ENCODE results near the gene RXRB. TPM values are rescaled to one million over a fixed set of nuclear protein-coding genes. Genes with fewer than 3 reads are reported as not detected.

Gene RXRB
- total RNA-seq, 2 donors from 2014 or later, result 24.8 to 27.2 TPM

DNA sequence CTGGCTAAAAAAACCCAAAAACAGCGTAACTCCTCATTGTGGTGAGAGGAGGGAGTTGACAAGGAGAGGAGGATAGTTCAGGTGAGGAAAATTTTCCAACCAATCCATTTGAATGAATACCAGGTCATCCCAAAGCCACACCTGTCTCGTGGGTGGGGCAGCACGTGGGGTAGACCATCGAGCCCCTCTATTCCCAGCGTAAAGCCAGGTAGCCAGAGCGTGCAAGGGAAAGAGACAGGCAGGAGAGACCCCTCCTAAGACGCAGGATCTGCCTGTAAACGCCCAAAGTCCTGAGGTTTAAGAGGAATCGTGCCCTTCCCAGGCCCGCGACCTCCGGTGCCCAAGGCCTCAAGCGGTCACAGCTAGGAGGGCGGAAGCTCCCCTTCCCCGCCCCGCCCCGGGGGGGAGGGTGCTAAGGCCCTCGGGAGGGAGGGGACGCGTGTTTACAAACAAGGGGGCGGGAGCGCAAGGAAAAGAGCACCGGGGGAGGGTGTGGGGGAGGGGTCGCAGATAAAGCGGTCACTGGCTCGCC lies 712 bp downstream of the RXRB start:
- Histone ChIP-seq H3K27ac (ENCODE audit: low read depth, low read length) (peak overlapping the region; percentile 29), H3K4me3 (ENCODE audit: low read length) (peak overlapping the region; percentile 99), H3K4me1 (ENCODE audit: control insufficient read depth, insufficient read depth, low read length) (peaks cover 5% of the 10 kb centered on the region), H3K36me3 (ENCODE audit: control insufficient read depth, insufficient read depth, low read length) (peaks cover 44% of the 10 kb centered on the region), H3K9ac (ENCODE audit: extremely low read depth, low read length, poor library complexity, severe bottlenecking) (peak overlapping the region; percentile 99), H3K9me3 (ENCODE audit: control insufficient read depth, low read length) (no peaks in the 10 kb centered on the region), H3K27me3 (ENCODE audit: control insufficient read depth, insufficient read depth, low read length, poor library complexity, severe bottlenecking) (no peaks in the 10 kb centered on the region)
- H3K9me3 Mint-ChIP-seq, result no peaks in the 10 kb centered on the region
- H3K27me3 Mint-ChIP-seq (ENCODE audit: insufficient read depth), result no peaks in the 10 kb centered on the region
- peak overlapping the region; percentile 96 for H3K4me3 Mint-ChIP-seq
- WGBS, 2 experiments (ENCODE audit: insufficient coverage in 1 of 2, insufficient read length in 1 of 2), result 1 to 8% methylated on average over 5 to 25 of the region's 26 CpGs
- peak overlapping the region; percentile 86 for H3K27ac Mint-ChIP-seq
- peaks cover 46% of the 10 kb centered on the region for H3K36me3 Mint-ChIP-seq (ENCODE audit: low read depth)
- TF ChIP-seq, protein P1, sequence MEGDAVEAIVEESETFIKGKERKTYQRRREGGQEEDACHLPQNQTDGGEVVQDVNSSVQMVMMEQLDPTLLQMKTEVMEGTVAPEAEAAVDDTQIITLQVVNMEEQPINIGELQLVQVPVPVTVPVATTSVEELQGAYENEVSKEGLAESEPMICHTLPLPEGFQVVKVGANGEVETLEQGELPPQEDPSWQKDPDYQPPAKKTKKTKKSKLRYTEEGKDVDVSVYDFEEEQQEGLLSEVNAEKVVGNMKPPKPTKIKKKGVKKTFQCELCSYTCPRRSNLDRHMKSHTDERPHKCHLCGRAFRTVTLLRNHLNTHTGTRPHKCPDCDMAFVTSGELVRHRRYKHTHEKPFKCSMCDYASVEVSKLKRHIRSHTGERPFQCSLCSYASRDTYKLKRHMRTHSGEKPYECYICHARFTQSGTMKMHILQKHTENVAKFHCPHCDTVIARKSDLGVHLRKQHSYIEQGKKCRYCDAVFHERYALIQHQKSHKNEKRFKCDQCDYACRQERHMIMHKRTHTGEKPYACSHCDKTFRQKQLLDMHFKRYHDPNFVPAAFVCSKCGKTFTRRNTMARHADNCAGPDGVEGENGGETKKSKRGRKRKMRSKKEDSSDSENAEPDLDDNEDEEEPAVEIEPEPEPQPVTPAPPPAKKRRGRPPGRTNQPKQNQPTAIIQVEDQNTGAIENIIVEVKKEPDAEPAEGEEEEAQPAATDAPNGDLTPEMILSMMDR (conservative IDR thresholded peaks at IDR 0.05), result no peak
- H3K4me1 Mint-ChIP-seq, result peaks cover 23% of the 10 kb centered on the region
- DNase-seq, result no peak

DNA sequence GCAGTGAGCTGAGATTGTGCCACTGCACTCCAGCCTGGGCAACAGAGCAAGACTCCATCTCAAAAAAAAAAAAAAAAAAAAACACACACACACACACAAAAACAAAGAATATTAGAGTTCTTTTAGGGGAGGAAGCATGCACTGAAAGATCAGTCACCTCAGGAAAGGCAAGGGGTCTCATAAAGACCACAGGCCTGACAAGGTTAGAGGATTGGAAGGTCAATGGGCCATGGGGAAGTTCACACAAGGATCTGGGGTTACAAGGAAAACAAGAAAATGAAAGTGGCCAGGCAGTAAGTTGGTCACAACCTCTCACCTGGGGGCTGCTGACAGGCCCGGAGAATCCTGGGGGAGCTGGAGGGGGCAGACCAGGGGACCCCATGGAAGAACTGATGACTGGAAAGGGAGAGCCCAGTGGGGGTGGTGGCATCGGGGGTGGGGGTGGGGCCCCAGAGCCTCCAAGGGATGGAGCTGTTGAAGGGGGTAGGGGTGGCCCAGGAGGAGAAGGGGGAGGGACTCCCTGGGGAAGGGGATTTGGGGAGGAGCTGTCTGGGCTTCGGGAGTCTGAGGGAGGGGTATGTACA lies 1.5 kb downstream of the RXRB start:
- Histone ChIP-seq H3K9ac (ENCODE audit: extremely low read depth, low read length, poor library complexity, severe bottlenecking) (no peak overlapping the region), H3K27ac (ENCODE audit: low read depth, low read length) (no peak overlapping the region), H3K27me3 (ENCODE audit: control insufficient read depth, insufficient read depth, low read length, poor library complexity, severe bottlenecking) (no peaks in the 10 kb centered on the region), H3K9me3 (ENCODE audit: control insufficient read depth, low read length) (no peaks in the 10 kb centered on the region), H3K4me3 (ENCODE audit: low read length) (peak overlapping the region; percentile 99), H3K36me3 (ENCODE audit: control insufficient read depth, insufficient read depth, low read length) (peaks cover 51% of the 10 kb centered on the region), H3K4me1 (ENCODE audit: control insufficient read depth, insufficient read depth, low read length) (peaks cover 5% of the 10 kb centered on the region)
- H3K4me1 Mint-ChIP-seq, result peaks cover 20% of the 10 kb centered on the region
- no peak for DNase-seq
- no peaks in the 10 kb centered on the region for H3K9me3 Mint-ChIP-seq
- peak overlapping the region; percentile 86 for H3K27ac Mint-ChIP-seq
- 61% methylated on average over 3 of the region's 3 CpGs; no CpG with 5 or more reads in 1 of the 2 experiments for WGBS, 2 experiments (ENCODE audit: insufficient coverage in 1 of 2, insufficient read length in 1 of 2)
- H3K36me3 Mint-ChIP-seq (ENCODE audit: low read depth), result peaks cover 52% of the 10 kb centered on the region
- H3K27me3 Mint-ChIP-seq (ENCODE audit: insufficient read depth), result no peaks in the 10 kb centered on the region
- TF ChIP-seq, protein P1 (conservative IDR thresholded peaks at IDR 0.05), result no peak
- peak overlapping the region; percentile 96 for H3K4me3 Mint-ChIP-seq

GRCh38 chr6:33198159-33198852 lies 2.2 kb downstream of the RXRB start:
- H3K36me3 ChIP-seq (ENCODE audit: control insufficient read depth, insufficient read depth, low read length), result peaks cover 46% of the 10 kb centered on the region
- H3K4me1 ChIP-seq (ENCODE audit: control insufficient read depth, insufficient read depth, low read length), result peaks cover 5% of the 10 kb centered on the region
- Mint-ChIP-seq H3K27ac (no peak overlapping the region), H3K4me3 (peak overlapping the region; percentile 96), H3K27me3 (ENCODE audit: insufficient read depth) (no peaks in the 10 kb centered on the region), H3K4me1 (peaks cover 18% of the 10 kb centered on the region), H3K36me3 (ENCODE audit: low read depth) (peaks cover 49% of the 10 kb centered on the region), H3K9me3 (no peaks in the 10 kb centered on the region)
- H3K9ac ChIP-seq (ENCODE audit: extremely low read depth, low read length, poor library complexity, severe bottlenecking), result no peak overlapping the region
- no peaks in the 10 kb centered on the region for H3K27me3 ChIP-seq (ENCODE audit: control insufficient read depth, insufficient read depth, low read length, poor library complexity, severe bottlenecking)
- DNase-seq, result no peak
- no peaks in the 10 kb centered on the region for H3K9me3 ChIP-seq (ENCODE audit: control insufficient read depth, low read length)
- H3K4me3 ChIP-seq (ENCODE audit: low read length), result no peak overlapping the region
- WGBS, 2 experiments (ENCODE audit: insufficient coverage in 1 of 2, insufficient read length in 1 of 2), result 85 to 95% methylated on average over 2 to 6 of the region's 6 CpGs
- H3K27ac ChIP-seq (ENCODE audit: low read depth, low read length), result no peak overlapping the region
- TF ChIP-seq, protein P1 (conservative IDR thresholded peaks at IDR 0.05), result no peak
